ELR (cell line): ENCODE results near the gene IFRD2.
"Not testable (repeated sequence)": the region's sequence is repeated elsewhere in the genome, so short reads cannot be mapped to it uniquely, and the experiment has no call there.

Source experiments
- DNase-seq: peaks from one replicate; pipeline ENCODE4 v3.0.0-alpha.2; 2015; ENCODE audit warnings: low read depth

The IFRD2 gene

DNA sequence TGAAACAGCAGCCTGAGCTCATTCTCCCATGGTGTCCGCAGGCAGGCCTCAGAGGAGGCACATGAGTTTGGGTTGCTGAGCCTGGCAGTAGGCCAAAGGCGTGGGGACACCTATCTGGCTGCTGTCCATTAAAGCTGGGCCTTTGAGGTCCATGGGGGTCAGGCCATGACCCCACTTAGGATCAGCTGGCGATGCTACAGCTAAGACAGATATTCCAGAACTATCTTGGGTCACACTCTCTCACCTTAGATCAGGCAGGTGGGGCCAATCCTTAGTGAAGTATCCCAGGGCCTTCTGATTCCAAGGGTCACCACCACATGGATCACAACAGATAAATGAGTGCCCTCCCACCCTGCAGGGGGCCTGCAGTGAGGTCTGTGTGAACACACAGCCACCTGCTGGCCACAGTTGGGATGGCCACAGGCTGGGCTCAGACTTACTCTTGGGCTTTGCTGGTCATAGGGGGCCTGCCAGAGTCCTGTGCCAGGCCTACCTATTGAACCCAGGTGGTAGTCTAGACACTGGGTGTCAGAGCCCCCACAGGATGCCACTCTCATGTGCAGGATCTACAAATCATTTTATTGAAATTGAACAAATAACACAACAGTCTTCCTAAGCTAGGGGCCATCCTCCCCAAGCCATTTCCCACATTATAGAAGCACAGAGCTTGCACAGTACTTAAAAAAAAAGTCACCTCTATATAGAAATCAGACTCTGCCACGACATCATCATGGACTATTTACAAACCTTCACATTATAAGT lies 32.3 kb upstream of the IFRD2 start:
- peak; percentile 76 for DNase-seq

GRCh38 chr3:50323614-50324199 lies 31.5 kb upstream of the IFRD2 start:
- DNase-seq, result no peak

- DNase-seq, result no peak
Measured at GRCh38 chr3:50323092-50323600, 30.9 kb upstream of the IFRD2 start.

- no peak for DNase-seq
Measured at GRCh38 chr3:50322386-50323091, 30.3 kb upstream of the IFRD2 start, which contains the start of gene HYAL2. HYAL2 (minus strand) TSS chr3:50322745; CDS start chr3:50320489, 2,256 bp downstream.

GRCh38 chr3:50322115-50322385 lies 29.8 kb upstream of the IFRD2 start:
- no peak for DNase-seq

GRCh38 chr3:50321336-50322114 lies 29.3 kb upstream of the IFRD2 start:
- peak; percentile 90 for DNase-seq

DNA sequence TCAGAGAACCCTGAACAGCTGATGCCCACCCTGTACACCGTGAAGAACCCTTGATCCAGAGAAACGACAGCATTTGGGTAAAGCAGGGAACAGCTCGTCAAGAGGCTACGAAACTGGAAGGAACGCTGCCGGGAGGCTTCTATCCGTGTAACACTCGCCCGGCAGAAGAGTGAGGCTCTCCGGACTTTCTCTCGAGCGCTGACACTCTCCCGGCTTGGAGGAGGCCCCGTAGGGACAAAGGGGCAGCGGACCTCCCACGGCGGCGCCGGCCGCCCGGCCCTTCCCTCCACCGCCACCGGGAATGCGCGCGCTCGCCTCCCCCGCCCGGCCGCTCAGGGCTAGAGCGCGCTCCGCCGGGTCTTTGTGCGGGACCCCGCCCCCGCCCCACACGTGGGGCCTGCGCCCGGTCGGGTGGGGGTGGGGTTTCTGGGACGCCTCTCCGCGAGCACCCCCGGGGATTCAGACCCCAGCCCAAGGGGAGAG lies 28.7 kb upstream of the IFRD2 start:
- DNase-seq, result peak; percentile 70

GRCh38 chr3:50319894-50320625 lies 27.8 kb upstream of the IFRD2 start:
- no peak for DNase-seq

DNA sequence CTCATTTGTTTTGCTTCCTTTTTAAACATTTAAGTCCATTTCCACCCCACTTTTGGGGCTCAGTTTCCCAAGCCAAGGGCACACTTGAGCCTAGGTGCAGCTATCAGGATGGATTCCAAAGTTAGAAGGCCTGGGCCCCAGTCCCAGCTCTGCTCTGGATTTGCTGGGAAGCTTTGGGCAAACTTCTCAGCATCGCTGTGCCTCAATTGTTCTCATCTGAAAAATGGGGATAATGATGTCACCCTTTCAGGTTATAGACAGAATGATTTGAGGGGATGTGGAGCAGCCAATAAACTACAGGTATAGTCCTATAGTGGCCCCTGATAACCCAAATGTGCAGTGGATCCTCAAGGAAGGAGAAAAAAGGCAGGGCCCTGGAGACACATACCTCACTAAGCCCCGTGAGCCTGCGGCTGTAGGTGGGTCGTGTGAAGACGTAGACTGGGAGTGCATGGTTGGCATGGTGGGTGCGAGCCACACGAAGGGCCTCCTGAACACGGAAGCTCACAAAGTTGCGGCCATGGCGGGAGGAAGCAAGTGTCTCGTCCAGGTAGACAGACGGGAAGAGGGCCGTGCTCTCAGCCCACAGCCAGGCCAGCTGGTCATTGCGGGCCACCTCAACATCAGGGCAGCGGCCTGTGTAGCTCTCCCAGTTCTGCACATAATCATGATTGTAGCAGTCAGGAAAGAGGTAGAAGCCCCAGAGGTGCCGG lies 27.1 kb upstream of the IFRD2 start:
- DNase-seq, result no peak

GRCh38 chr3:50318615-50319014 lies 26.4 kb upstream of the IFRD2 start:
- DNase-seq, result no peak

- no peak for DNase-seq
Measured at GRCh38 chr3:50318163-50318562, 25.9 kb upstream of the IFRD2 start.

GRCh38 chr3:50317300-50317699 lies 25.1 kb upstream of the IFRD2 start:
- no peak for DNase-seq

- DNase-seq, result peak; percentile 60
Measured at GRCh38 chr3:50316657-50317242, 24.5 kb upstream of the IFRD2 start.

GRCh38 chr3:50314816-50315215 lies 22.6 kb upstream of the IFRD2 start:
- no peak for DNase-seq

- no peak for DNase-seq
Measured at GRCh38 chr3:50314342-50314741, 22.1 kb upstream of the IFRD2 start.

DNA sequence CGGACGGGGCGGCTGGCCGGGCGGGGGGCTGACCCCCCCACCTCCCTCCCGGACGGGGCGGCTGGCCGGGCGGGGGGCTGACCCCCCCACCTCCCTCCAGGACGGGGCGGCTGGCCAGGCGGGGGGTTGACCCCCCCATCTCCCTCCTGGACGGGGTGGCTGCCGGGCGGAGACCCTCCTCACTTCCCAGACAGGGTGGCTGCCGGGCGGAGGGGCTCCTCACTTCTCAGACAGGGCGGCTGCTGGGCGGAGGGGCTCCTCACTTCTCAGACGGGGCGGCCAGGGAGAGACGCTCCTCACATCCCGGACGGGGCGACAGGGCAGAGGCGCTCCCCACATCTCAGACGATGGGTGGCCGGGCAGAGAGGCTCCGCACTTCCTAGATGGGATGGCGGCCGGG lies 19.8 kb upstream of the IFRD2 start:
- DNase-seq, result not testable (repeated sequence)

- peak; percentile 72 for DNase-seq
Measured at GRCh38 chr3:50304601-50305000, 12.4 kb upstream of the IFRD2 start.

- no peak for DNase-seq
Measured at GRCh38 chr3:50303013-50303815, 11.0 kb upstream of the IFRD2 start, which contains the start of gene HYAL1. HYAL1 (minus strand) TSS chr3:50303574; CDS start chr3:50302956, 618 bp downstream.
